ENCODE data around the gene PSEN1. TPM values are rescaled to one million over a fixed set of nuclear protein-coding genes. Genes with fewer than 3 reads are reported as not detected.

The PSEN1 gene
- total and polyA plus RNA-seq, 10 of the 15 experiments (the other 5 are each of a cell fraction or from before 2014, with no cell fraction given), result 8.9 to 32.3 (median 21.8) TPM

DNA sequence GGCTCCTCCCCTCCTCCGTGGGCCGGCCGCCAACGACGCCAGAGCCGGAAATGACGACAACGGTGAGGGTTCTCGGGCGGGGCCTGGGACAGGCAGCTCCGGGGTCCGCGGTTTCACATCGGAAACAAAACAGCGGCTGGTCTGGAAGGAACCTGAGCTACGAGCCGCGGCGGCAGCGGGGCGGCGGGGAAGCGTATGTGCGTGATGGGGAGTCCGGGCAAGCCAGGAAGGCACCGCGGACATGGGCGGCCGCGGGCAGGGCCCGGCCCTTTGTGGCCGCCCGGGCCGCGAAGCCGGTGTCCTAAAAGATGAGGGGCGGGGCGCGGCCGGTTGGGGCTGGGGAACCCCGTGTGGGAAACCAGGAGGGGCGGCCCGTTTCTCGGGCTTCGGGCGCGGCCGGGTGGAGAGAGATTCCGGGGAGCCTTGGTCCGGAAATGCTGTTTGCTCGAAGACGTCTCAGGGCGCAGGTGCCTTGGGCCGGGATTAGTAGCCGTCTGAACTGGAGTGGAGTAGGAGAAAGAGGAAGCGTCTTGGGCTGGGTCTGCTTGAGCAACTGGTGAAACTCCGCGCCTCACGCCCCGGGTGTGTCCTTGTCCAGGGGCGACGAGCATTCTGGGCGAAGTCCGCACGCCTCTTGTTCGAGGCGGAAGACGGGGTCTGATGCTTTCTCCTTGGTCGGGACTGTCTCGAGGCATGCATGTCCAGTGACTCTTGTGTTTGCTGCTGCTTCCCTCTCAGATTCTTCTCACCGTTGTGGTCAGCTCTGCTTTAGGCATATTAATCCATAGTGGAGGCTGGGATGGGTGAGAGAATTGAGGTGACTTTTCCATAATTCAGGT is at the start of gene PSEN1 (continued):
- peak; percentile 74; the same call in 1 of the 2 replicates for TF ChIP-seq MXI1 (IDR thresholded peaks at IDR 0.05; ENCODE audit: low read depth, low read length)
- peak; percentile 83 for TF ChIP-seq GABPA (IDR thresholded peaks at IDR 0.05; ENCODE audit: low read depth)
- no peak for TF ChIP-seq CHD1 (IDR thresholded peaks at IDR 0.05; ENCODE audit: low read depth, low read length)
- peak; percentile 41; the same call in 1 of the 2 replicates for TF ChIP-seq YY1 (IDR thresholded peaks at IDR 0.05; ENCODE audit: low read depth, low read length)
- TF ChIP-seq TCF12 (IDR thresholded peaks at IDR 0.05; ENCODE audit: low read depth, low read length), result peak; percentile 1; the same call in 1 of the 2 replicates
- 0 out of 4 replicates have a peak, but pooled peaks of 1 of the 2 experiments have one; percentile 31 for TF ChIP-seq EP300 (IDR thresholded peaks at IDR 0.05; ENCODE audit: borderline replicate concordance in 1 of 2, control insufficient read depth in 1 of 2, low read depth in 2 of 2, low read length in 2 of 2)
- no peak for TF ChIP-seq RELA (IDR thresholded peaks at IDR 0.05; ENCODE audit: borderline replicate concordance, partially characterized antibody)
- peak; percentile 64; the same call in 1 of the 2 replicates for TF ChIP-seq MAX (IDR thresholded peaks at IDR 0.05; ENCODE audit: low read depth, low read length)
- TF ChIP-seq USF2 (IDR thresholded peaks at IDR 0.05; ENCODE audit: borderline replicate concordance, low read depth, low read length), result no peak

- no peaks in the 10 kb centered on the region for H3K27me3 ChIP-seq (replicated peaks in 1 of 2; ENCODE audit: control insufficient read depth in 2 of 2, insufficient read depth in 2 of 2, low read length in 1 of 2)
- no peaks in the 10 kb centered on the region; the same call in none of the 2 replicates for H3K79me2 ChIP-seq (ENCODE audit: control insufficient read depth, insufficient read depth, low read length)
- H3K27ac ChIP-seq (ENCODE audit: control insufficient read depth, insufficient read depth), result no peak overlapping the region
- ChIA-PET POLR2A (no interaction called here), CTCF (no interaction called here), RAD21 (ENCODE audit: unreplicated experiment) (interaction anchor here (0.7 kb wide), 1 partner anchor 418 kb away, joined by 3 read pairs; no protein-coding TSS in a partner anchor), SMC1A (ENCODE audit: uncharacterized antibody, unreplicated experiment) (interaction anchor here (0.7 kb wide), 1 partner anchor 10 kb away, joined by 3 read pairs; no protein-coding TSS in a partner anchor)
- no peak overlapping the region for H3K4me3 ChIP-seq
- H4K20me1 ChIP-seq (ENCODE audit: control insufficient read depth, insufficient read depth), result no peaks in the 10 kb centered on the region
- H3K9ac ChIP-seq (ENCODE audit: control insufficient read depth, insufficient read depth, low read length), result no peak overlapping the region
- WGBS (ENCODE audit: insufficient coverage, insufficient replicate concordance, low lambda C conversion rate, missing lambda C conversion rate), result 70% methylated on average over 2 of the region's 2 CpGs
- H3K9me3 ChIP-seq (replicated peaks; ENCODE audit: control insufficient read depth, insufficient read depth, low read length), result no peaks in the 10 kb centered on the region
- intact Hi-C loops (cut with micrococcal nuclease; ENCODE audit: unreplicated experiment), result no loop called here
- no TSS peak for BruUV-seq (replicated peaks)
- H2AFZ ChIP-seq (ENCODE audit: control insufficient read depth, low read depth, low read length), result no peak overlapping the region
- ATAC-seq (no peak), DNase-seq (ENCODE audit: low read depth, low spot score) (no peak), FAIRE-seq (no peak)
- no peak overlapping the region for H3K4me2 ChIP-seq (ENCODE audit: control insufficient read depth, insufficient read depth)
- in situ Hi-C loops (cut with MboI), result no loop called here
- H3K4me1 ChIP-seq (ENCODE audit: control insufficient read depth, insufficient read depth, low read length), result no peaks in the 10 kb centered on the region
- peaks cover 8 to 30% of the 10 kb centered on the region in 2 experiments for H3K36me3 ChIP-seq (ENCODE audit: control insufficient read depth in 2 of 2, insufficient read depth in 2 of 2, low read length in 1 of 2)
- TF ChIP-seq HCFC1 (IDR thresholded peaks at IDR 0.05; ENCODE audit: low read length) (no peak), TCF12 (IDR thresholded peaks at IDR 0.05; ENCODE audit: low read depth, low read length) (no peak), KDM1A (IDR thresholded peaks at IDR 0.05; ENCODE audit: borderline replicate concordance) (no peak), NFYA (IDR thresholded peaks at IDR 0.05; ENCODE audit: borderline replicate concordance, low read depth, low read length) (no peak), CREM (IDR thresholded peaks at IDR 0.05; ENCODE audit: low read depth) (no peak), KAT2A (conservative IDR thresholded peaks at IDR 0.05; ENCODE audit: control insufficient read depth, low read depth, low read length) (no peak), SIN3A (IDR thresholded peaks at IDR 0.05; ENCODE audit: low read depth, low read length) (no peak)
- TF ChIP-seq, protein P1, sequence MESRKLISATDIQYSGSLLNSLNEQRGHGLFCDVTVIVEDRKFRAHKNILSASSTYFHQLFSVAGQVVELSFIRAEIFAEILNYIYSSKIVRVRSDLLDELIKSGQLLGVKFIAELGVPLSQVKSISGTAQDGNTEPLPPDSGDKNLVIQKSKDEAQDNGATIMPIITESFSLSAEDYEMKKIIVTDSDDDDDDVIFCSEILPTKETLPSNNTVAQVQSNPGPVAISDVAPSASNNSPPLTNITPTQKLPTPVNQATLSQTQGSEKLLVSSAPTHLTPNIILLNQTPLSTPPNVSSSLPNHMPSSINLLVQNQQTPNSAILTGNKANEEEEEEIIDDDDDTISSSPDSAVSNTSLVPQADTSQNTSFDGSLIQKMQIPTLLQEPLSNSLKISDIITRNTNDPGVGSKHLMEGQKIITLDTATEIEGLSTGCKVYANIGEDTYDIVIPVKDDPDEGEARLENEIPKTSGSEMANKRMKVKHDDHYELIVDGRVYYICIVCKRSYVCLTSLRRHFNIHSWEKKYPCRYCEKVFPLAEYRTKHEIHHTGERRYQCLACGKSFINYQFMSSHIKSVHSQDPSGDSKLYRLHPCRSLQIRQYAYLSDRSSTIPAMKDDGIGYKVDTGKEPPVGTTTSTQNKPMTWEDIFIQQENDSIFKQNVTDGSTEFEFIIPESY (IDR thresholded peaks at IDR 0.05), result no peak
These were observed 45.3 kb upstream of the PSEN1 start for GRCh38 chr14:73091044-73091443.

Data from GM12878 (cell line).